HPDE6-E6E7 (cell line): Measurements from ENCODE around the gene FANCI.

ENCODE experiments used
- DNase-seq: peaks from one replicate; pipeline ENCODE4 v3.0.0; 2011; ENCODE audit warnings: missing footprints; ENCODE audit errors: extremely low spot score

Gene FANCI

DNA sequence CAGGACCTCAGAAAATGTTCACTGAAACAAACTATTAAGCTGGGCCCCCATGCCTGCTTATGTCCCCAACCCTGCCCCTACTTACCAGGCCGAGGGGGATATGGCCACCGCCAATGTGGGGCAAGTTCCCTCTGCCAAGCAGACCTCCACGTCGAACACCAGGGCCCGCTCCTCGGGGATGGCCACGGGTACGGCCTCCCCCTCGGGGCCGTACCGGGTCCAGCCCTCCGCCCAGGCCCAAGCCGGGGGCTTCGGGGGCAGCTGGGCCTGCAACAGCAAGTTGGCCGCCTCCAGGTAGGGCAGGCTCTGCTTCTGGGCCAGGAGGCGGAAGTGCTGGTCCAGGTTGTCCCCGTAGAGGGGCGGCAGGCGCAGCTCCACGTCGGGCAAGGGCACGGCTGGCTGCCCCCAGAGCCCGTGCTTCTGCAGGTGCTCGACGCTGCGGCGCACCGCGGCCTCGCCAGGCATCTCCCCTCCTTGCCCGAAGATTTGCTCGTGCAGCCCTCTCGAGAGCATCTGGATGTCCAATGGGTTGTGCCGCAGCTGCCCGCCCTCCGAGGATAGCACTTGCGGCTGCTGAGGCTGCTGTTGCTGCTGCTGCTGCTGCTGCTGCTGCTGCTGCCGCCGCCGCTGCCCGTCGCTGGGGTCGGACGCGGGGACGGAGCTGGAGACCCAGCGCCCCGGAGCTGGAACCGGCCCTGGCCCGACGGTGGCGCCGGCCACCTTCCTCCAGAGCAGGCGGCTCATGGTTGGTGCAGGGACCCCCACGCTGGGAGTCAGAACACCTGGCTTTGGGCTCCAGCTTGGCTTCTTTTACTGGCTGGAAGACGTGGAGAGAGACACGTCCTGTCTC lies 89.5 kb downstream of the FANCI start:
- DNase-seq: no peak

DNA sequence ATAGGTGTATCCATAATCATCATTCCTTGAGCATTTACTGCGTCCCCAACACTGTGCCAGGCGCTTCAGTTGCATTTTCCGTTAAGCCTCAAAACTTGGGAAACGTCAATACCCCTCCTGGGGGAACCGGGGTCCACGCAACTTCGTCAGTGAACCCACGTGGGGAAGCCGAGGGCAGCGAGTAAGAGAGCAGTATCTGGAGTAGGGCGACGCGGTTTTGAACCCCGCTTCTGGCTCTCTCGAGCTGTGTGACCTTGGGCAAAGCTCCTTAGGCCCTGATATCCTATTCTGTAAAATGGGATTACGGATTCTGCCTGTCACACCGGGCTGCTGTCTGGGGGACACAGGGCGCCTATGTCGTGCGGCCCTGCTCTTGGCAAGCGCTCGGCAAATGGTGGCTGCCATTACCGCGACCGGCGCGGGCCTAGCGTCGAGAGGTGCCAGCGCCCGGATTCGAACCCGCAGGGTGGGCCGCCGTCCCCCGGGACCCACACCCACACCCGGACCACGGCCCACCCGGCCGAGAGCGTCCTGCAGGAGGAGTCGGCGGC lies 90.3 kb downstream of the FANCI start:
- DNase-seq: no peak

DNA sequence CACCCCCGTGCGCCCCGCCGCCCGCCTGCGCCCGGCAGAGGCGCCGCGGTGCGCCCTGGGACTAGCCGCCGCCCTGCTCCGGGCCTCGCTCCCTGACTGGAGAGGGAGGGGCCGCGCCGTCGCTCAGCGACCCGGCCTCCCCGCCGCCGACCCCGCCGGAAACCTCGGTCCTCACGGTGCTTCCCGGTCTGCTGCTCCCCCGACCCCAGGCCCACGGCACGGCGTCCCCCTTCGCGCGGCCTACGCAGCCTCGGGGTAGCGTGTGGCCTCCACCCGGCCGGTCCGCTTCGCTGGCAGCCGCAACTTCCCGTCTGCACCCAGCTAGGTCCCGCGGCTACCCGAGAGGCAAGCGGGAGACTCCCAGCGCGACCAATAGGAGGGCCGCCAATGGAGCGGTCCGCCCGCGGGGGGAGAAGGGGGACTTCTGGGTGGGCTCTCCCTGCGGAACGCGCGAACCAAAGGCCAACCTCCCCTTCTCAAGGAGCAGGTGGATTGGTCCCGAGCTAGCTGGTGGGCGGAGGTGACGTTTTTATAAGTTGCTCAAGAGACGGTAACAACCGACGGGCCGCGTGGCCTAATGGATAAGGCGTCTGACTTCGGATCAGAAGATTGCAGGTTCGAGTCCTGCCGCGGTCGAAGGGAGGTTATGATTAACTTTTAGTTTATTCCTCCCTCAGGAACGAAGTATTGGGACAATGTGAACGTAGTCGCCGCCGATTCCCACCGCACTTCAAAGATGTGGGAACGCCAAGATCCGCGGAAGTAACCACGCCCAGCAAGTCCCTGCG lies 90.9 kb downstream of the FANCI start, which contains the start of gene POLG:
Gene POLG, minus strand, starts transcription at position 315 of the 788 bp plus-strand sequence. CDS start 1,070 bp downstream, outside the sequence.
- DNase-seq: peak; percentile 96

DNA sequence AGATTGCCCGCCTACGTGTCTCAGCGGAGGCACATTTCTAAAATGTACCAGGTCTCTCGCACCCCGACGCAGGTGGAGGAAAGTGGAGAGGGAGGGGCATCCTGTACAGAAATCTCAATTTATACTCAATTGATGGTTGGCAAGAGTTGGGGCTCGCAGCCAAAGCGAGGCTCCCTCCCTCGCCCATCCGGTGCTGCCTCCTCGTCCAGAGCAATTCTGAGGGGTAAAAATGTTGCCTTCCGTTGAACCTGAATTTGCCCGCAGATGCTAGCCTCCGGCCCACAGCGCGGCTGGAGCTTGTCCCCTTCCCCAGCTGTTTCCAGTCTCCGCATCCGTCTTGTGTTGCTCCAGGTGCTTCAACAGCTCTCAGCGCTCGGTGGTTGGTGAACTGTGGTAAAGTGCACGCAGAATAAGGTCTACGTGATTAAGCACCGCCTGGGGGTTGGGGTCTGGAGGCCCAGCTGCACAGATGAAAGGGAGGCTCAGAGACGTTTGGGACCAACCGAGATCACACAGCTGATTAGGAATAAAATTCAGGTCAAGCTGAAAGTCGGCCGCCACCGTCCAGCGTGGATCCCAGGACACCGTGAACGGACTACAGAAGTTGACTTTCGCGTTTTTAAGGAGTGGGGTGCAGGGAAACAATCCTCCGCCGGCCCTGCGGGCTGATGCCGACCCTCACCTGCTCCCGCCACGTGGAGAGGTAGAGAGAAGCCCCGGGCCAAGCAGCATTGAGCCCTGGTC lies 91.7 kb downstream of the FANCI start:
- no peak for DNase-seq

DNA sequence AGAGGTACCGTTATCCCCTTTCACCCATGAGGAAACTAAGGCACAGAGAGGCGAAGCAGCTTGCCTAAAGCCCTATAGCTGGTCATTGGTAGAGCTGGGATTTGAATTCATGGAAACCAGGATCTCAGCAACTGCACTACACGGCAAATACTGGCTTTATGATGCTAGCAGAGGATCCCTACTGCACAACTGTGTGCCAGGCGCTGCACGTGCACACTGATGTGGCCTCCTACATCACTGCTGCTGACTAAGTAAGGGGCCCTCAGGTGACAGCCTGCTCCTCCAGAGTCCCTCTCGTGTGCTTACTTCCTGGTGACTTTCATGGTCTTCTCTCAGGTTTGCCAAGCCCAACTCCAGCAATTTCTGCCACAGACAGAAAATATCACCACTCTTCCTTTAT lies 94.3 kb downstream of the FANCI start:
- no peak for DNase-seq

DNA sequence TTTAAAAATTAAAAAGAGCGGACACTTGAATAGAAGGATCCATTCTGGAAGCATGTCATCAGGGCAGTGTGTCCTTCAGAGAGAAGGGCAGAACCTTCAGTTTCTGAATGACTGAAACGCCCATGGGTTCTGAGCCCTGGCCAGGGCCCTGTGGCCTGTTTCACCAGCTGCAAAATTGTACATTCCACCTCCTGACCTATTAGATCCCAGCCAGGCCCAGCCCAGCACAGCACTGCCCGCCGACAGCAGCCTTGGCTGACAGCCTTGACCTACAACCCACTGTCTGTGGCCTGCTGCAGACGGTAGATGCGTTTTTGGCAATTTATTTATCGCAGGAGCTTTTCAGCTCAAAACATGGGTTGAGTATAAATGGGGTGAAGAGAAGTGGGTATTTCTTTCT lies 96.8 kb downstream of the FANCI start:
- DNase-seq: no peak

DNA sequence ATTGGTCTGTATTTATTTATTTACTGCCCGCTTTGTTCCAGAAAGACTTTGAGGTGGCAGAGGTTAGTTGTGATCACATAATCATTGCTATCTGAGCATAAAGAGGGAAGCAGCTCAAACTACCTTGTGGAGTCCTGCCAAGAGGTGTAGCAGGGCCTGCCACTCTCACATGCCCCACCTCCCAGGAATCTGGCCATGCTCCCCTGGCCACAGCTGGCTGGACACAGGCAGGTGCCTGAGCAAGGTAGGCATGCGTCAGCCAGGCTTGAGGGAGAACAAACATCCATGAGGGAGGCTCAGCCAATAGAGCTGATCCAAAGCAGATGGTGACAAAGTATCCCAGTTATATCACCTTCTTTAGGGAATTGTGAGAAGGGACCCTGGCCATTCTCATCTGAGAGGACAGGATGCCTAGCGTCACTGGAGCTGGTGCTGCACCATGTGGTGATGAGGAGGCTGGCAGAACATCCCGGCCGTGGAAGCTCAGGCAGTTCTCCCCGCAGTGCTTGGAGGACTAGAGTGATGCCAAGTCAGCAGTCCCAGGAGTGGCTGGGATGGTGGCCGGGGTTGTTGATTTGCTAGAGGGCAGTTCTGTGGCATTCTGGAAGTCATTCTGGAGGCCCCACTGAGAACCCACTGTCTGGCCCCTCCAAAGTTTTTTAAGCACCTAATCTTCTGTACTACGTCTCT lies 97.7 kb downstream of the FANCI start:
- no peak for DNase-seq

DNA sequence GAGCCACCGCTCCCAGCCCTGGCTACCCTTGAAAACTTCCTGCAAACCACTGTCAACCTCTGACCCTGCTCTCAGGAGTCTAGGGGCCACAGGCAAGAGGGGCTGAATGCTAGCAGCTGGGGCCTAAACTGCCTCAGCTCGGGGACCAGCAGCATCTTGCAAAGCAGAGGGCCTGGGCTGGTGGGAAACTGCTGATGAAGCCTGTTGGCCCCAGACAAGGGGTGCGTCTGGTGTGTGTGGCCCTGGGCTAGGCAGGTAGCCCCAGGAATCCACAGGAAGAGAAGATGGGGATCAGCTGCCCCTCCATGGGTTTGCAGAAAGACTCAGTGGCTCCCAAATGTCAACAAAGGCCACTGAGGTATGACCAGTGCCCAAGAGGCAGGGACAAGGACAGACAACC lies 99.1 kb downstream of the FANCI start:
- no peak for DNase-seq

DNA sequence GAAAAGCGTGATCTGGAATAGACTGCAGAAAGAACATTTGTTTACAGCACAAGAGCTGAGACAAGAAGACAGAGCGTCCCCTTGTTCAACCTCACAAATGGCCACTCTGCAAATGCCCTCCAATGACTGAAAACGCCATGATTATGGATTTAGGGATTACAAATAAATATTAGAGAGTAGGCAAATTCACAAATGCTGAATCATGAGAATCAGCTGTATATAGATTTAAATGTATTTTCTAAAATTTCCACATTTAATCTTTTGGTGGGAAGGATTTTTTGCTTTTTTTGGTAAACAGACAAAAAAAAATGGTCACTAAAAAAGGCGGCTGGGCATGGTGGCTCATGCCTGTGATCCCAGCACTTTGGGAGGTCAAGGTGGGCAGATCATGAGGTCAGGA lies 101.5 kb downstream of the FANCI start:
- no peak for DNase-seq

DNA sequence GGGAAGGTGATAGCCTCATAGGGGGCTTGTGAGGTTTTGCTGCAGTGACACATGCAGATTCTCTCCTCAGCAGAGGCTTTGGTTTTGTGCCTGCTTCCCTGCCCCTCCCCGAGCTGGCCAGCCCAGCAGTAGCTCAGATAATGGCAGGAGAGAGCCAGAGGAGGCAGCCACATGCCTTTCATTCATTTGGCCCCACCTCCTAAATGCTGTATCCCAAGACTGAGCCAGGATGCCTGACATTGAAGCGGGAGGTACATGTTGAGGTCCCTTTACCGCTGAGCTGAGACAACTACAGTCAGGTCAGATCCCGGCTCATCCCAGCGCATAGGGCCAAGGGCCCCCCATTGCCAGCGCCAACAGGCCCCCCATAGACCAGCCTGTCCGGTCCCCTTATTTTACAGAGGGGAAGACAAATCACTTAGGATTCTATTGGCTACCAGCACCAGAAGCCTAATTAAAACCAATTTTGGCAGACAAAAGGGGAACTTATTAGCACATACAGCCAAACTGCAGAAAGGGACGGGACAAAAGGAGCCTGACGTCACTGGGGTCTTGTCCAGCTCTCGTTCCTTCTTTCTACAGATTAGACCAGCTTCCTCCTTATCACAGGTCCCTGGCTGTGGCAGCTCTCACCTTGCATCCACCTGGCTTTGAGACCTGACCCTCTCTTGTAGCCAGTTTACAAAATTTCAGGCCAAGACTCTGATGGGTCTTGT lies 102.9 kb downstream of the FANCI start:
- DNase-seq: no peak

DNA sequence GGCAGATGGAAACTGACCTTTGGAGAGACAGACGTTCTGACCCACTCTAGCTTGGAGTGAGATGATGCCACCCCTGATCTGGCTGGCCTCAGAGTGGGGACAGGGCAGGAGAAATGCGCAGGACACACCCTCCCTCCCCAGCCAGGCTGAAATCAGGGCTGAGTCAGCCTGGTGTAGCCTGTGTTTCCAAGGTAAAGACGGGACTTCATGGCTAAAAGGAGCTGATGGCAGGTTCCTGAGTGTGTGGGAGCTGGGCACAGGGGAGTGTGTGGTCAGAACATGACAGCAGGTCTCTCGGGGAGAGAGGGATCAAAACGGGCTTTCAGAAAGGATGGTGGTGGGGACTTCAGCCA lies 105.4 kb downstream of the FANCI start:
- DNase-seq: peak; percentile 40

DNA sequence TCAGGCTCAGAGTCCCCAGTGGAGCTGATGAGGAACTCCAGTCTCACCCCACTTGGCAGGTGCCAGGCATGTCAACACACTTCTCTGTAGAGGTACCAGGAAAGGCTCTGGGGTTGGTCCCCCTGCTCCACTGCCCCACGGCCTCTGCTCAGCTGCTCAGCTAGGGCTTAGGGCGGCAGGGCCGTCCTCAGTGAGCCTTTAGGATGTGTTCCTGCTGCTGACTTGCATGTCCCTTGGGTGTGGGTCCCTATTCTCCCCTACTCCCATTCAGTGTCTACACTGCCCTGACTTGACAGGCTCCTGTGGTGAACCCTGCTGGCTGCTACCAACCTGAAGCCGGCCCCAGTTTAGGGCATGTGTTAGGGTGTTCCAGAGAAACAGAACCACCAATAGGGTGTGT lies 108.7 kb downstream of the FANCI start:
- no peak for DNase-seq

DNA sequence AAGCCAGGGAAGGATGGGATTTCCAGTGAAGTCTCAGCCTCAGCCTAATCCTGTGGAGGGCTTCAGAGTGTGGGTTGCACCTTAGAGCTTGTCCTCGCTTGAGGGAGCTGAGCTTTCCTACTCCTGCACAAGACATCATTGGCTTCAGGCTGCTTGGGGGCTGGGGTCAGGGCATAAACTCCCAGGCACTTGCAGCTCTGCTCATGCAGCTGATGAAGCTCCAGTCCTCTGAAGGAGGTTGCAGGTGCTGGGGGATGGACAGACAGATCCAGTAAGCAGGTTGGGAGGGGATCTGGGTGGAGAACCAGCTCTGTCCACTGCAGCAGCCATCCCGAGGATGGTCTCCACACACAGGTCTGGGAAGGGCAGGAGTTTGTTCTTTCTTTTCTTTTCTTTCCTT lies 110.2 kb downstream of the FANCI start:
- no peak for DNase-seq

DNA sequence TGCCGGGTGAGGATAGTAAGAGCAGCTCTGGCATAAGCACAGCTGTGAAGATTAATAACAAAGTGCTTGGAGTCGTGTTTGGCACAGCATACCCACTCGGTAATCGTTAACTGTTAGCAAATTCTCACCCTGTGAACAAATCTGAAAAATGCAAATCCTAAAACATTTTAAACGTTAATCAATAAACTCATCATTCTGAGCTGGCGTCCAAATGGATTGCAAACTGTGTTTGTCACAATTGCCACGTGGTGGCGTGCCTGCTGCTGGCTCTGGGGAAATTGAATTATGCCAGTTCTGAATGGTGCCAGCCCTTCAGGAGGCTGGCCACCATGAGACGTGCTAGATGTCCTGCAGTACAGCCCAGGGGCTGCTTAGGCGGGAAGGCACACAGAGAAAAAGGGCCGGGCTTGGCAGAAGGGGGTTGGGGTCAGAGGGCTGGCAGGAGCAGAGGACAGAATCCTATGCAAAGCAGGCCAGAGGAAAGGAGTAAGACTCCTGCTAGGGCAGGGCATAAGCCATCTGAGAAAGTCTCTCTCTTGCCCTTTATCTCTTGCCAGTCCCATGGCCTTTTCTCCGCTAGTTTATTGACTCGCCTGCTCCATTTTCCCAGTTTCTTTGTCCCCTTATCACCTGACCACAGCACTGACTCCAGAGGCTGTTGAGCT lies 113.0 kb downstream of the FANCI start:
- DNase-seq: no peak

DNA sequence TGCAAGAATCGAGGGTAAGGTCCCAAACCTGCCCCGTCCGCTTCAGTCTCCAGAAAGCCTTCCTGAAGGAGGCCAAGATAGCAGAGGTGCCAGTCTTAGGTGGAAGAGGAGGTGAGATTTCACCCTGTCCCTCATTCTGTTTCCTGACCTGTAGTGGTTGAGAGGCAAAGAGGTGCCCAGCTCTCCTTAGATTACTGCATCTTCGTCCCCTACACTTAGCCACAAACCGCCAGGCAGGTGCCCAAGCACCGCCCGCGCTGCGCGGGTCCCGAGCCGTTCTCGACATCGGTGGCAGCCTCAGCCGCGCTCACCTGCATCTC lies 114.6 kb downstream of the FANCI start:
- DNase-seq: no peak

DNA sequence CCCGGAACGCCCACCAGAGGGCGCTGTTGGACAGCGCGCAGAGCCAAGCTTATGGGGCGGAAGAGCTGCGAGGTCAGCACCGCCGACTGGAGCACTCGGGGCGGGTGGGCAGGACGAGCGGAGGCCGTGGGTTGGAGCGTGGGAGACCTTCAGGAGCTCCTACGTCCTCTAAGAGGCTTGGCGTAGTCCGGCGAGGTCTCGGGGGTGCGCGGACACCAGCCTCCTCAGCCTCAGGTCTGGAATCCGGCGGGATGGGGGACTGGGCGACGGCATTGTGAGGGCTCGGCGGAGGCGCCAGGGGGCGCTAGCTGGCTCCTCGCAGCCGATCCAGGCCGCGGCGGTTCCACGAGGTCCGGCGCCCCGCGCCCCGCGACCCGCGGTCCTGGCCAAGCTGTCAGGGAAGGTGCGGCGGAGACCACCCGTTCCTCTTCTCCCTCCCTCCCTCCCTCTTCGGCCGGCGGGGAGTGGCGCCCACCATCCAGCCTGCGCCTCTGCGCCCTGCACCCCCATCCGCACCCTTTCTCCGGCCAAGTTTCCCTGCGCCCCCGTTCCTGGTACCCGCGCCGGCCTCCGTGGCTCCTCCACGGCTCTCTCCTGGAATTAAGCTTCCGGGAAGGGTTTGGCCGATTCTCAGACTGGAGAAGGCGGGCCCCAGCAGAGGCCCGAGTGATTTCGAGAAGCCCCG lies 115.1 kb downstream of the FANCI start:
- peak; percentile 80 for DNase-seq

DNA sequence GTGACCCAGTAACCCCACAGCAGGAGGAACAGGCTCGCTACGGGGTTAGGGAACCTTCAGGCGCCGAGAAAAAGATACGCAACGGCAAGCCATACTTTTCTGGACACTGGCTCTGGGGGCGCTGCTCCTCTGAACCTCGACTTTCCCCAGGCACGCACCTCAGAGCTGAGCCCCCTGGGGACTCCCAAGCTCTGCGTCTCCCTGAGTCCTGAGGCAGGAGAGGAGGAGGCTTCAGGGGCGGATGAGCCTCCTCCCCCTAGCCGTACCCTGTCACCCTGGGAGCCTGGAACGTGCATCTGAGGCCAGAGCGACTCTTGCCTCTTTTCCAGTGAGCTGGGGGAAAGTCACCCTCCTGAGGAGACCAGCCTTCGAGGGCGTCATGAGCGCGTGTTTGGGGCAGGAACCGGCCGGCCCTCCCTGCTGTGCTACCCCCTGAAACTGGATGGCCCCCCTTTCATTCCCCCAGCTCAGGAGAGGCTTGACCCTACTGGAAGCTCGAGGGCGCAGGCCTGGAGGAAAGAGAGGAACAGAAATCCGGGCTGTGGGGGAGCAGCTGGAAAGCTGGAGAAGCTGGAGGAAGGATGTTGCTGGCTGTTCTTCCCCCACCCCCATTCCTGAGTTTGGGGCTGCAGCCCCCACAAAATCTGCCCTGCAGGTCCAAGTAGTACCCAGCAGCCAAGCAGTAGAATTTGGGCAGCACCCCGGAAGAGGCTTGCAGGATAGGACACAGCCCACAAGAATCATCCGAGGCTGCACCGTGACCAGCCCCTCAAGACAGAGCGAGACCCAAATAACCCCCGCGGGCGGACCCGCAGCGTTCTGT lies 115.9 kb downstream of the FANCI start:
- no peak for DNase-seq

DNA sequence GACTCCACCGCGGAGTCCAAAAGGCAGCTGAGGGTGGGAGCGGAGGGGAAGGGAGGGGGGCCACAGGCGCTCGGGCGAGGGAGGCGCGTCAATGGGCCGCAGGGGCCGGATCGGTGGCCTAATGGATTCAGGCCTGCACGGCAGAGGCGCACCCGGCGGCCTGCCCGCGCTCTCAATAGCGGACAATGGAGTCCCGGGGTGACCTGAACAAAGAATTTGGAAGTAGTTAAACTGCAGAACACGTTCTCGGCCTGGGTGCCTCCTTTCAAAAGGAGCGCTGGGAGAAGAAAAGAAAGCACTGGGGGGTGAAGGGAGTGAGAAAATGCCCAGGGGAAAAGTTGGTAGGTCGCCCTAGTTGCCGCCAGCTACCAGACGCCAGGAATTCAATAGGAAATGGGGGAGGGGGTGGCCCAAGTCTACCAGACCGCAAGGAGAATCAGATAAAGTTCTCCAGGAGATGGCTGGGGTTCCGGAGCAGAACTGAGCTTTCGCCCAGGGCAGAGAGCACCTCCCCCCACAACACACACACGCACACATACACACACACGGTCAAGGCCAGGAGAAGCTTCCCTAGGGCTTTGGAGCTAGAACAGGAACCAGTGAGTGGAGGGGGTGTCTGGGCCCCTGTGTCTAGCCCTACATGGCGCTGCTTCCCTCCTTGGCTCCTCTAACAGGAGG lies 116.7 kb downstream of the FANCI start:
- DNase-seq: no peak
